HG02678 (cell line): ENCODE data around the gene RIMBP2.

ENCODE experiments used
- ATAC-seq: cut with Tn5 transposase; IDR thresholded peaks from one replicate; pipeline ENCODE4 v1.9.1; 2021; ENCODE audit warnings: mild to moderate bottlenecking, moderate library complexity; ENCODE audit not compliant: unreplicated experiment

RIMBP2 gene

GRCh38 chr12:130353081-130353480, 363.0 kb downstream of the RIMBP2 start:
- ATAC-seq = no peak

GRCh38 chr12:130351326-130351725, 364.8 kb downstream of the RIMBP2 start:
- ATAC-seq = no peak

GRCh38 chr12:130350715-130351114, 365.4 kb downstream of the RIMBP2 start:
- ATAC-seq = no peak

- no peak for ATAC-seq
These were observed 368.5 kb downstream of the RIMBP2 start for GRCh38 chr12:130347588-130347987.
